Mesendoderm (in vitro differentiated cells): ENCODE measurements around the gene NMRK2.

Experiments used
- DNase-seq: peaks from one replicate; pipeline ENCODE4 v3.0.0; 2013
- H2AK5ac ChIP-seq: 2 replicates; pipeline ENCODE4 v1.6.1; 2013; ENCODE audit warnings: low read length, inconsistent platforms
- H2BK120ac ChIP-seq: 2 replicates; pipeline ENCODE4 v1.6.1; 2013; ENCODE audit warnings: low read depth, mild to moderate bottlenecking, low read length, moderate library complexity, mixed read lengths
- H2BK15ac ChIP-seq: replicated peaks from 2 replicates; pipeline ENCODE4 v1.6.1; 2013; ENCODE audit warnings: low read depth, mild to moderate bottlenecking, moderate library complexity
- H2BK5ac ChIP-seq: 2 replicates; pipeline ENCODE4 v1.6.1; 2013; ENCODE audit warnings: low read length, inconsistent platforms
- H3K18ac ChIP-seq: 2 replicates; pipeline ENCODE4 v1.6.1; 2013; ENCODE audit warnings: mild to moderate bottlenecking, low read length, mixed read lengths
- H3K23ac ChIP-seq: one replicate; pipeline ENCODE4 v1.6.1; 2013; ENCODE audit warnings: low read length
- H3K27ac ChIP-seq: 2 replicates; pipeline ENCODE4 v1.5.1; 2013; ENCODE audit warnings: low read depth, mild to moderate bottlenecking, inconsistent platforms, low read length, moderate library complexity
- H3K27me3 ChIP-seq: 2 replicates; pipeline ENCODE4 v1.6.1; 2013; ENCODE audit warnings: low read length, control low read depth, mild to moderate bottlenecking, inconsistent platforms; ENCODE audit not compliant: insufficient read depth, poor library complexity
- H3K36me3 ChIP-seq: 2 replicates; pipeline ENCODE4 v1.6.1; 2013; ENCODE audit warnings: low read length, inconsistent platforms; ENCODE audit not compliant: control insufficient read depth, insufficient read depth
- H3K4ac ChIP-seq: one replicate; pipeline ENCODE4 v1.6.1; 2013; ENCODE audit warnings: low read depth, mild to moderate bottlenecking, low read length, moderate library complexity
- H3K4me1 ChIP-seq: 2 replicates; pipeline ENCODE4 v1.6.1; 2013; ENCODE audit warnings: low read depth, low read length, inconsistent platforms; ENCODE audit not compliant: control insufficient read depth
- H3K4me2 ChIP-seq: 2 replicates; pipeline ENCODE4 v1.6.1; 2013; ENCODE audit warnings: low read length
- H3K4me3 ChIP-seq: 2 replicates; pipeline ENCODE4 v1.5.1; 2013; ENCODE audit warnings: mild to moderate bottlenecking, low read length
- H3K56ac ChIP-seq: one replicate; pipeline ENCODE4 v1.6.1; 2013; ENCODE audit warnings: low read length
- H3K79me1 ChIP-seq: 2 replicates; pipeline ENCODE4 v1.6.1; 2013; ENCODE audit warnings: low read length, inconsistent platforms
- H3K79me2 ChIP-seq: 2 replicates; pipeline ENCODE4 v1.6.1; 2013; ENCODE audit warnings: mild to moderate bottlenecking, low read length; ENCODE audit not compliant: control insufficient read depth, insufficient read depth
- H3K9ac ChIP-seq: 2 replicates; pipeline ENCODE4 v1.6.1; 2013; ENCODE audit warnings: low read length, inconsistent platforms
- H4K5ac ChIP-seq: one replicate; pipeline ENCODE4 v1.6.1; 2013; ENCODE audit warnings: low read length
- H4K8ac ChIP-seq: one replicate; pipeline ENCODE4 v1.6.1; 2013; ENCODE audit warnings: low read depth, mild to moderate bottlenecking, control low read depth, low read length, moderate library complexity
- WGBS: extraction: QIAGEN DNeasy Blood & Tissue Kit; methylation state at CpG from one replicate; pipeline ENCODE4 v1.1.7; 2013; ENCODE audit warnings: low lambda C conversion rate, missing lambda C conversion rate; ENCODE audit not compliant: insufficient coverage; ENCODE audit errors: extremely low coverage; 5-methylcytosine and 5-hydroxymethylcytosine counted together

The NMRK2 gene

DNA sequence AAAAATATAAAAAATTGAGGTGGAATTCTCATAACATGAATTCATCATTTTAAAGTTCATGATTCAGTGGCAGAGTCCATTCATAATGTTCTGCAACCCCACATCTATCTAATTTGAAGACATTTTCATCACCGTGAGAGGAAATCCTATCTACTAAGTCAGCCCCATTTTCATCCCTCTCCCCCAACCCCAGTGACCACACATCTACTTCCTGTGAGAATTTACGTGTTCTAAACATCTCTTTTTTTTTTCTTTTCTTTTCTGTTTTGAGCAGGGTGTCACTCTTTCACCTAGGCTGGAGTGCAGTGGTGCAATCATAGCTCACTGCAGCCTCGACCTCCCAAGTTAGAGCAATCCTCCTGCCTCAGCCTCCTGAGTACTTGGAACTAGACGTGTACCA is 34.9 kb upstream of the NMRK2 start:
- Histone ChIP-seq H3K18ac (no peak overlapping the region), H3K79me2 (no peaks in the 10 kb centered on the region), H3K79me1 (no peaks in the 10 kb centered on the region), H3K36me3 (no peaks in the 10 kb centered on the region), H3K4me2 (no peak overlapping the region), H3K56ac (no peak overlapping the region), H2BK15ac (no peak overlapping the region), H3K27ac (no peak overlapping the region), H3K4me1 (no peaks in the 10 kb centered on the region), H3K23ac (no peak overlapping the region), H4K5ac (no peak overlapping the region), H3K4ac (no peak overlapping the region), H2AK5ac (no peak overlapping the region), H2BK5ac (no peak overlapping the region), H3K4me3 (no peak overlapping the region), H2BK120ac (no peak overlapping the region), H3K9ac (no peak overlapping the region), H3K27me3 (no peaks in the 10 kb centered on the region), H4K8ac (no peak overlapping the region)
- WGBS: no CpG with 5 or more reads among the region's 4 CpGs
- no peak for DNase-seq

DNA sequence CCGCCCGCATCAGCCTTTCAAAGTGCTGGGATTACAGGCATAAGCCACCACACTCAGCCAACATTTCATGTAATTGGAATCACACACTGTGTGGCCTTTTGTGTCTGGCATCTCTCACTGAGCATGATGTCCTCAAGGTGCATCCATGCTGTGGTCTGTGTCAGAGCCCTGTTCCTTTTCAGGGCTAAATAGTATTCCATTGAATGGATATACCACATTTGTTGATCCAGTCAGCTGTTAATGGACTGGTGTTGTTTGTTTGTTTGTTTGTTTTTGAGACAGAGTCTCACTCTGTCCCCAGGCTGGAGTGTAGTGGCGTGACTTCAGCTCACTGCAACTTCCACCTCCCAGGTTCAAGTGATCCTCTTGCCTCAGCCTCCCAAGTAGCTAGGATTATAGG is 34.4 kb upstream of the NMRK2 start:
- no peak overlapping the region for H3K4me2 ChIP-seq
- no peaks in the 10 kb centered on the region for H3K4me1 ChIP-seq
- H3K9ac ChIP-seq: no peak overlapping the region
- no peaks in the 10 kb centered on the region for H3K36me3 ChIP-seq
- no peak overlapping the region for H3K56ac ChIP-seq
- no peak overlapping the region for H2BK120ac ChIP-seq
- H3K18ac ChIP-seq: no peak overlapping the region
- H3K23ac ChIP-seq: no peak overlapping the region
- no peak for DNase-seq
- no peak overlapping the region for H3K4ac ChIP-seq
- H3K27me3 ChIP-seq: no peaks in the 10 kb centered on the region
- H3K79me1 ChIP-seq: no peaks in the 10 kb centered on the region
- no CpG with 5 or more reads among the region's 3 CpGs for WGBS
- no peak overlapping the region for H3K4me3 ChIP-seq
- H2BK15ac ChIP-seq: no peak overlapping the region
- no peak overlapping the region for H4K5ac ChIP-seq
- H2AK5ac ChIP-seq: no peak overlapping the region
- H4K8ac ChIP-seq: no peak overlapping the region
- no peak overlapping the region for H3K27ac ChIP-seq
- H3K79me2 ChIP-seq: no peaks in the 10 kb centered on the region
- no peak overlapping the region for H2BK5ac ChIP-seq

DNA sequence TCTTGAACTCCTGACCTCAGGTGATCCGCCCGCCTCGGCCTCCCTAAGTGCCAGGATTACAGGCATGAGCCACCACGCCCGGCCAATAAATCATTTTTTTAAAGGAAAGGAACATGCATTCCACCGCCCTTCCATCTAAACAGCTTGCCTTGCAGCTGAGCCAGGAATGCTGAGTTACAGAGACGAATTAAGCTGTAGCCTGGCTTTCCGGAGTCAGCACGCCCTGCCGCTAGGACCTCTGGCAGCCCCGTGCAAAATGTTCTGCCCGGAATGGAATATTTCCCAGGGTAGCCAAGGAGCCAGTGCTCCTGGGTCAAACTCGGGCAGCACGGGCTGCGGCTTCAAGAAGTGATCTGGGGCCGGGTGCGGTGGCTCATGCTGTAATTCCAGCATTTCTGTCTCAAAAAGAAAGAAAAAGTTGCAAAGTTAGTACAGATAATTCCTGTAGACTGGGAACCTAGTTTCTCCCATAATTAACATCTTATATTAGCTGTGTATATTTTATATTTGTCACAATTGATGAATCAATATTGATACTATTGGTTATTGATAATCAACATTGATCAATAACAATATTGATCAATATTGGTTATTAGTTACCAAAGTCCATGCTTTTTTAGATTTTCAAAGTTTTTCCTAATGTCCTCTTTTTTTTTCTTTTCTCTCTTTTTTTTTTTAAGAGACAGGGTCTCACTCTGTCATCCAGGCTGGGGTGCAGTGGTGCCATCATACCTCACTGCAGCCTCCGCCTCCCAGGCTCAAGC is 33.2 kb upstream of the NMRK2 start:
- Histone ChIP-seq H3K4me2 (no peak overlapping the region), H3K27me3 (no peaks in the 10 kb centered on the region), H3K36me3 (no peaks in the 10 kb centered on the region), H3K4me1 (no peaks in the 10 kb centered on the region), H2BK120ac (no peak overlapping the region), H3K23ac (no peak overlapping the region), H3K4me3 (no peak overlapping the region), H4K5ac (no peak overlapping the region), H3K79me2 (no peaks in the 10 kb centered on the region), H2AK5ac (no peak overlapping the region), H4K8ac (no peak overlapping the region), H3K4ac (no peak overlapping the region), H3K18ac (no peak overlapping the region), H2BK5ac (no peak overlapping the region), H3K27ac (no peak overlapping the region), H3K9ac (no peak overlapping the region), H3K56ac (no peak overlapping the region), H3K79me1 (no peaks in the 10 kb centered on the region), H2BK15ac (no peak overlapping the region)
- no peak for DNase-seq
- no CpG with 5 or more reads among the region's 18 CpGs for WGBS

DNA sequence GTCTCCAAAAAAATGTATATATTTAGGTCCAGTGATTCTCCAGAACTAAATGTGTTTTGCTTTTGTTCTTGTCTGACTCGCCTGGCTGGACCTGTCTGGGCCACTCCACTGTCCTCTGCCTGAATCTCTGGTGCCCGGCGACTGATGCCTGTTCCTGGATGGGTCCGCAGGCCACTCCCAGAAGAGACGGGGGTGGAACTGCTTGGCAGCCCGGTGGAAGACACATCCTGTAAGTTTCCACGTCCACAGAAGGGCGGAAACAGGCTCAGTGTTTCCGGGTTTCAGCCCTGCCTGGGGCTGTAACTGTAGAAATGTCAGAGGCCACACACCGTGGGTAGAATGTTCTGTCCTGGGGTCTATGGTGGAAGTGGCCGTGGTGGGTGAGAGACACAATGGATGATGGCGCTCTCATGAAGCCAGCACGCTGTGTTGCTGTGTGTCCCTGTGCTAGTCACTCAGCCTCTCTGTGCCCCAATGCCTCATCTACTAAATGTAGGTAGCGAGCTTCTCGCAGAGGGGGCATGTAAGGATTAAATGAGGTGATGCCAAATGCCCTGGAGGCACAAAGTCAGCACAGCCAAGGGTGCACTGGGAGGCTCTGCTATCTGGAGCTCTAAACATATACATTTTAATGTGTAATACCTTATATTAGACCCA is 30.4 kb upstream of the NMRK2 start:
- Histone ChIP-seq H3K18ac (no peak overlapping the region), H3K4me3 (no peak overlapping the region), H3K4ac (no peak overlapping the region), H2AK5ac (no peak overlapping the region), H3K27me3 (no peaks in the 10 kb centered on the region), H4K8ac (no peak overlapping the region), H2BK120ac (no peak overlapping the region), H3K79me2 (no peaks in the 10 kb centered on the region), H3K9ac (no peak overlapping the region), H3K27ac (no peak overlapping the region), H2BK15ac (no peak overlapping the region), H4K5ac (no peak overlapping the region), H3K4me1 (no peaks in the 10 kb centered on the region), H2BK5ac (no peak overlapping the region), H3K79me1 (no peaks in the 10 kb centered on the region), H3K23ac (no peak overlapping the region), H3K4me2 (no peak overlapping the region), H3K36me3 (no peaks in the 10 kb centered on the region), H3K56ac (no peak overlapping the region)
- no CpG with 5 or more reads among the region's 15 CpGs for WGBS
- DNase-seq: no peak

DNA sequence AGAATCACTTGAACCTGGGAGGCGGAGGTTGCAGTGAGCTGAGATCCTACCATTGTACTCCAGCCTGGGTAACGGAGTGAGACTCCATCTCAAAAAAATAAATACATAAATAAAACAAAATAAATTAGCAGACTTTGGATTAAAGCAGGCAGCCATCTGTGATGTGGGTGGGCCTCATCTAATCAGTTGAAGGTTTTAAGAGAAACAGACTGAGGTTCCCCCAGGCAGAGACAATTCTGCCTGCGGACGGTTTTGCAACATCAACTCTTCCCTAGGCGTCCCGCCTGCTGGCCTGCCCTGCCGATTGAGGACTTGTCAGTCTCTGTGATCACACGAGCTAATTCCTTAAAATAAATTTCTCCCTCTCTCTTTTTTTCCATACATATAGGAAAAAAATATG is 28.6 kb upstream of the NMRK2 start:
- Histone ChIP-seq H2BK5ac (no peak overlapping the region), H3K4ac (no peak overlapping the region), H3K4me3 (no peak overlapping the region), H2BK15ac (no peak overlapping the region), H3K23ac (no peak overlapping the region), H3K56ac (no peak overlapping the region), H4K5ac (no peak overlapping the region), H3K79me2 (no peaks in the 10 kb centered on the region), H3K18ac (no peak overlapping the region), H3K36me3 (no peaks in the 10 kb centered on the region), H3K4me1 (no peaks in the 10 kb centered on the region), H4K8ac (no peak overlapping the region), H2AK5ac (no peak overlapping the region), H3K79me1 (no peaks in the 10 kb centered on the region), H2BK120ac (no peak overlapping the region), H3K9ac (no peak overlapping the region), H3K27ac (no peak overlapping the region), H3K4me2 (no peak overlapping the region), H3K27me3 (no peaks in the 10 kb centered on the region)
- DNase-seq: no peak
- no CpG with 5 or more reads among the region's 8 CpGs for WGBS
